ENCODE measurements around the gene COL5A2. TPM values are rescaled to one million over a fixed set of nuclear protein-coding genes. Genes with fewer than 3 reads are reported as not detected.

Gene COL5A2
- polyA plus RNA-seq, 1 donor from 2014 or later: 3.6 TPM

DNA sequence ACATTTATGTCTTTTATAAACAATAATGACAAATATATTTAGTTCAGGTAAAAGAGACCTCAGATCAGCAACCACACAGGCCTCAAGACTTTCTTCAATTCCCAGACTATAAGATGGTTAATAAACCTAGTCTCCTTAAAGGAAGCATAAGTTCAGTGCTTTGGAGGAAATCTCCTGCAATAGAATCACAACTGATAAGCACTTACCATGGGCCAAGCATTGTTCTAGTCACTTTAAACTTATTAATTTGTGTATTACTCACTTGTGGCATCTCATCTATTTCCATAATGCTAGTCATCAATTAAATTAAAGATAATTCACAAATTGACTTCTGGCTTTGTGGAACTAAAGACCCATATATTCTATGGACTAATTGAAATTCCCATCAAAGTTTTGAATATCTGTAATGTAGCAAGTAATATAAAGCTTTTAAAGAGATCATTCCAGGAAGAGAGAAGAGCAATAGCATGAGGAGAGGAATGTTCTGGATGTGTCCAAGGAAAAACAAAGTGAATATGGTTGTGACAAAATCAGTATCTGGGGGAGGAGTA, 163.2 kb downstream of the COL5A2 start:
- no peaks in the 10 kb centered on the region for H3F3A ChIP-seq (ENCODE audit: insufficient read depth, low read length, poor library complexity, severe bottlenecking)
- no peaks in the 10 kb centered on the region for H3K27me3 ChIP-seq (ENCODE audit: insufficient read depth, low read depth, low read length)
- H3K9me2 ChIP-seq (ENCODE audit: insufficient read depth, low read length): no peaks in the 10 kb centered on the region
- no peak overlapping the region for H3K4me3 ChIP-seq (ENCODE audit: low read length)
- H2AFZ ChIP-seq (ENCODE audit: low read depth, low read length): no peak overlapping the region
- no peaks in the 10 kb centered on the region for H3K79me2 ChIP-seq (replicated peaks; ENCODE audit: insufficient read depth, low read length)
- H3K36me3 ChIP-seq (ENCODE audit: insufficient read depth, low read length): no peaks in the 10 kb centered on the region
- no peak overlapping the region for H3K27ac ChIP-seq (ENCODE audit: low read length)
- H4K20me1 ChIP-seq (ENCODE audit: insufficient read depth): no peaks in the 10 kb centered on the region
- H3K9me3 ChIP-seq (ENCODE audit: low read length): no peaks in the 10 kb centered on the region
- TF ChIP-seq RAD21 (conservative IDR thresholded peaks at IDR 0.05) (no peak), EP300 (conservative IDR thresholded peaks at IDR 0.05; ENCODE audit: poor library complexity, severe bottlenecking) (no peak)
- TF ChIP-seq, protein P1, sequence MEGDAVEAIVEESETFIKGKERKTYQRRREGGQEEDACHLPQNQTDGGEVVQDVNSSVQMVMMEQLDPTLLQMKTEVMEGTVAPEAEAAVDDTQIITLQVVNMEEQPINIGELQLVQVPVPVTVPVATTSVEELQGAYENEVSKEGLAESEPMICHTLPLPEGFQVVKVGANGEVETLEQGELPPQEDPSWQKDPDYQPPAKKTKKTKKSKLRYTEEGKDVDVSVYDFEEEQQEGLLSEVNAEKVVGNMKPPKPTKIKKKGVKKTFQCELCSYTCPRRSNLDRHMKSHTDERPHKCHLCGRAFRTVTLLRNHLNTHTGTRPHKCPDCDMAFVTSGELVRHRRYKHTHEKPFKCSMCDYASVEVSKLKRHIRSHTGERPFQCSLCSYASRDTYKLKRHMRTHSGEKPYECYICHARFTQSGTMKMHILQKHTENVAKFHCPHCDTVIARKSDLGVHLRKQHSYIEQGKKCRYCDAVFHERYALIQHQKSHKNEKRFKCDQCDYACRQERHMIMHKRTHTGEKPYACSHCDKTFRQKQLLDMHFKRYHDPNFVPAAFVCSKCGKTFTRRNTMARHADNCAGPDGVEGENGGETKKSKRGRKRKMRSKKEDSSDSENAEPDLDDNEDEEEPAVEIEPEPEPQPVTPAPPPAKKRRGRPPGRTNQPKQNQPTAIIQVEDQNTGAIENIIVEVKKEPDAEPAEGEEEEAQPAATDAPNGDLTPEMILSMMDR (IDR thresholded peaks at IDR 0.05; ENCODE audit: poor library complexity, severe bottlenecking): no peak
- H3K9ac ChIP-seq (ENCODE audit: low read length): no peak overlapping the region
- H3K4me2 ChIP-seq (ENCODE audit: low read length): no peak overlapping the region

- no peak overlapping the region for H3K9ac ChIP-seq (ENCODE audit: low read length)
- no peak overlapping the region for H3K4me2 ChIP-seq (ENCODE audit: low read length)
- no peak overlapping the region for H3K27ac ChIP-seq (ENCODE audit: low read length)
- H3K4me3 ChIP-seq (ENCODE audit: low read length): no peak overlapping the region
- TF ChIP-seq TAF1 (IDR thresholded peaks at IDR 0.05; ENCODE audit: low read depth): no peak
- TF ChIP-seq EP300 (conservative IDR thresholded peaks at IDR 0.05; ENCODE audit: poor library complexity, severe bottlenecking): no peak
- H4K20me1 ChIP-seq (ENCODE audit: insufficient read depth): no peaks in the 10 kb centered on the region
- H3K36me3 ChIP-seq (ENCODE audit: insufficient read depth, low read length): no peaks in the 10 kb centered on the region
- H3F3A ChIP-seq (ENCODE audit: insufficient read depth, low read length, poor library complexity, severe bottlenecking): no peaks in the 10 kb centered on the region
- H3K27me3 ChIP-seq (ENCODE audit: insufficient read depth, low read depth, low read length): no peaks in the 10 kb centered on the region
- H3K9me3 ChIP-seq (ENCODE audit: low read length): no peaks in the 10 kb centered on the region
- no peaks in the 10 kb centered on the region for H3K79me2 ChIP-seq (replicated peaks; ENCODE audit: insufficient read depth, low read length)
- no peak overlapping the region for H2AFZ ChIP-seq (ENCODE audit: low read depth, low read length)
- no peaks in the 10 kb centered on the region for H3K9me2 ChIP-seq (ENCODE audit: insufficient read depth, low read length)
Observed at GRCh38 chr2:189015359-189015758, 164.2 kb downstream of the COL5A2 start.

- Histone ChIP-seq H3K9ac (ENCODE audit: low read length) (no peak overlapping the region), H3K4me2 (ENCODE audit: low read length) (no peak overlapping the region), H3K79me2 (replicated peaks; ENCODE audit: insufficient read depth, low read length) (no peaks in the 10 kb centered on the region), H3K9me3 (ENCODE audit: low read length) (no peaks in the 10 kb centered on the region), H3K27ac (ENCODE audit: low read length) (no peak overlapping the region), H3F3A (ENCODE audit: insufficient read depth, low read length, poor library complexity, severe bottlenecking) (no peaks in the 10 kb centered on the region), H3K4me3 (ENCODE audit: low read length) (no peak overlapping the region), H2AFZ (ENCODE audit: low read depth, low read length) (no peak overlapping the region), H4K20me1 (ENCODE audit: insufficient read depth) (no peaks in the 10 kb centered on the region), H3K9me2 (ENCODE audit: insufficient read depth, low read length) (no peaks in the 10 kb centered on the region), H3K36me3 (ENCODE audit: insufficient read depth, low read length) (no peaks in the 10 kb centered on the region), H3K27me3 (ENCODE audit: insufficient read depth, low read depth, low read length) (no peaks in the 10 kb centered on the region)
- TF ChIP-seq MXI1 (conservative IDR thresholded peaks at IDR 0.05; ENCODE audit: poor library complexity, severe bottlenecking) (no peak), RAD21 (conservative IDR thresholded peaks at IDR 0.05) (no peak), POLR2AphosphoS5 (IDR thresholded peaks at IDR 0.05) (no peak), SMC3 (conservative IDR thresholded peaks at IDR 0.05; ENCODE audit: poor library complexity) (no peak)
Observed at GRCh38 chr2:189014449-189015138, 165.0 kb downstream of the COL5A2 start.
